ENCODE data around the gene NR2C2.

The NR2C2 gene

GRCh38 chr3:15086699-15087098 lies 139.3 kb downstream of the NR2C2 start:
- TF ChIP-seq TCF12 (IDR thresholded peaks at IDR 0.05; ENCODE audit: low read depth), result no peak
- TF ChIP-seq CEBPB (IDR thresholded peaks at IDR 0.05), result no peak
- no peak for TF ChIP-seq TEAD4 (IDR thresholded peaks at IDR 0.05)
- no peak for TF ChIP-seq USF1 (IDR thresholded peaks at IDR 0.05)
- TF ChIP-seq REST (IDR thresholded peaks at IDR 0.05; ENCODE audit: low read depth), result no peak

- no peak for TF ChIP-seq TAF1 (IDR thresholded peaks at IDR 0.05; ENCODE audit: low read depth)
- no peak for TF ChIP-seq USF1 (IDR thresholded peaks at IDR 0.05)
These were observed 141.8 kb downstream of the NR2C2 start for GRCh38 chr3:15089201-15089600.

GRCh38 chr3:15091575-15091974 lies 144.2 kb downstream of the NR2C2 start:
- no peak for TF ChIP-seq ZBTB7A (IDR thresholded peaks at IDR 0.05; ENCODE audit: low read depth)
- no peak for TF ChIP-seq MAX (IDR thresholded peaks at IDR 0.05)
- no peak for TF ChIP-seq REST (IDR thresholded peaks at IDR 0.05; ENCODE audit: low read depth)
- no peak for TF ChIP-seq CEBPB (IDR thresholded peaks at IDR 0.05)
- TF ChIP-seq TEAD4 (IDR thresholded peaks at IDR 0.05), result no peak
- no peak for TF ChIP-seq CREB1 (IDR thresholded peaks at IDR 0.05; ENCODE audit: low read depth)
- TF ChIP-seq FOXM1 (IDR thresholded peaks at IDR 0.05; ENCODE audit: borderline replicate concordance, low read depth), result no peak
- TF ChIP-seq NFIC (IDR thresholded peaks at IDR 0.05), result no peak
- TF ChIP-seq RAD21 (IDR thresholded peaks at IDR 0.05; ENCODE audit: low read depth), result no peak
- no peak for TF ChIP-seq TCF12 (IDR thresholded peaks at IDR 0.05; ENCODE audit: low read depth)
- TF ChIP-seq EP300 (IDR thresholded peaks at IDR 0.05; ENCODE audit: borderline replicate concordance), result no peak
- no peak for TF ChIP-seq TAF1 (IDR thresholded peaks at IDR 0.05; ENCODE audit: low read depth)
- no peak for TF ChIP-seq EGR1 (IDR thresholded peaks at IDR 0.05)
- TF ChIP-seq USF1 (IDR thresholded peaks at IDR 0.05), result no peak
- TF ChIP-seq YY1 (IDR thresholded peaks at IDR 0.05; ENCODE audit: low read depth), result no peak

GRCh38 chr3:15092686-15093085 lies 145.3 kb downstream of the NR2C2 start:
- TF ChIP-seq CREB1 (IDR thresholded peaks at IDR 0.05; ENCODE audit: low read depth) (no peak), TEAD4 (IDR thresholded peaks at IDR 0.05) (no peak), NFIC (IDR thresholded peaks at IDR 0.05) (no peak)

GRCh38 chr3:15094187-15094875 lies 146.9 kb downstream of the NR2C2 start:
- TF ChIP-seq USF1 (IDR thresholded peaks at IDR 0.05) (no peak), RAD21 (IDR thresholded peaks at IDR 0.05; ENCODE audit: low read depth) (no peak), CREB1 (IDR thresholded peaks at IDR 0.05; ENCODE audit: low read depth) (no peak), TCF12 (IDR thresholded peaks at IDR 0.05; ENCODE audit: low read depth) (no peak), YY1 (IDR thresholded peaks at IDR 0.05; ENCODE audit: low read depth) (no peak), CEBPB (IDR thresholded peaks at IDR 0.05) (no peak), ZBTB7A (IDR thresholded peaks at IDR 0.05; ENCODE audit: low read depth) (no peak), EGR1 (IDR thresholded peaks at IDR 0.05) (no peak)

GRCh38 chr3:15096046-15096445 lies 148.7 kb downstream of the NR2C2 start:
- TF ChIP-seq FOXM1 (IDR thresholded peaks at IDR 0.05; ENCODE audit: borderline replicate concordance, low read depth), result no peak
- TF ChIP-seq CREB1 (IDR thresholded peaks at IDR 0.05; ENCODE audit: low read depth), result no peak
- TF ChIP-seq CEBPB (IDR thresholded peaks at IDR 0.05), result no peak
- no peak for TF ChIP-seq EP300 (IDR thresholded peaks at IDR 0.05; ENCODE audit: borderline replicate concordance)
- TF ChIP-seq TEAD4 (IDR thresholded peaks at IDR 0.05), result no peak
- no peak for TF ChIP-seq TCF12 (IDR thresholded peaks at IDR 0.05; ENCODE audit: low read depth)
- no peak for TF ChIP-seq YY1 (IDR thresholded peaks at IDR 0.05; ENCODE audit: low read depth)
- no peak for TF ChIP-seq REST (IDR thresholded peaks at IDR 0.05; ENCODE audit: low read depth)
- TF ChIP-seq EGR1 (IDR thresholded peaks at IDR 0.05), result no peak
- TF ChIP-seq MAX (IDR thresholded peaks at IDR 0.05), result no peak
- no peak for TF ChIP-seq RAD21 (IDR thresholded peaks at IDR 0.05; ENCODE audit: low read depth)
- no peak for TF ChIP-seq NFIC (IDR thresholded peaks at IDR 0.05)
- no peak for TF ChIP-seq TAF1 (IDR thresholded peaks at IDR 0.05; ENCODE audit: low read depth)
- TF ChIP-seq USF1 (IDR thresholded peaks at IDR 0.05), result no peak
- TF ChIP-seq ZBTB7A (IDR thresholded peaks at IDR 0.05; ENCODE audit: low read depth), result no peak
